ENCODE measurements around the gene HECTD3. TPM values are rescaled to one million over a fixed set of nuclear protein-coding genes. Genes with fewer than 3 reads are reported as not detected.

The HECTD3 gene
- total RNA-seq, 1 experiment from 2014 or later = 16.4 TPM

DNA sequence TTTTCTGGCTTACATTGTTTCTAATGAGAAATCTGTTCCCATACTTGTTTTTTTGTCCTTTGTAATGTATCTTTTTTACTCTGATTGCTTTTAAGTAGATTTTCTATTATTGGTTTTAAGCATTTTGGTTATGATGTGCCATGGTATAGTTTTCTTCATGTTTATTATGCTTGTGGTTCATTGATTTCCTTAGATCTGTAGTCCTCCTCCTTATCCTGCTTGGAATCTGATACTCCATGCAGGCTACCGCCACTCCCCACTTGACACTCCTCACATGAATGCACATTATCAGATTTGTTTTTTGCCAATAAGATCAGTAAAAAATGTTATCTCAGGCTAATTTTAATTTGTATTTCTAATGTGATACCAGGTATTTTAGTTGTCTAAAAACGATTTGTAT, 21.7 kb upstream of the HECTD3 start:
- Histone ChIP-seq H3K27ac (no peak overlapping the region), H3K4me3 (no peak overlapping the region), H3K4me1 (replicated peaks) (no peaks in the 10 kb centered on the region), H3K36me3 (no peaks in the 10 kb centered on the region), H3K9me3 (replicated peaks) (no peaks in the 10 kb centered on the region), H3K27me3 (replicated peaks) (no peaks in the 10 kb centered on the region)
- no peak for DNase-seq (ENCODE audit: low read depth in 1 of 2, low spot score in 2 of 2)

DNA sequence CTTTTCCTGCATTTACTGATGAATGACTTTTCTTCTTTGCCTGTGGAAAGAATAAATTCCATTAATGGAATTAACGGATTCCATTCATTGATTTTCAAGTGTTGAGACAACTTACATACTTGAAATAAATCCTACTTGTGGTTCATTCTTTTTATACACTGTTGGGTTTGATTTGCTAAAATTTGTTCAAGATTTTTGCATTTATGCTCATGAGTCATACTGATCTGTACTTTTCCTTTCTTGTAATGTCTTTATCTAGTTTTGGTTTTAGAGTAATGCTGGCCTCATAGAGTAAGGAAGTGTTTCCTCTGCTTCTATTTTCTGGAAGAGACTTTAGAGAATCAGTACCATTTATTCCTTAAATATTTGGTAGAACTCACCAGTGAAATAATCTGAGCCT, 15.3 kb upstream of the HECTD3 start:
- Histone ChIP-seq H3K4me3 (no peak overlapping the region), H3K4me1 (replicated peaks) (no peaks in the 10 kb centered on the region), H3K9me3 (replicated peaks) (0 out of 2 replicates have a peak, but pooled peaks cover 3% of the 10 kb centered on the region), H3K27me3 (replicated peaks) (no peaks in the 10 kb centered on the region), H3K36me3 (no peaks in the 10 kb centered on the region), H3K27ac (no peak overlapping the region)
- no peak for DNase-seq (ENCODE audit: low read depth in 1 of 2, low spot score in 2 of 2)

DNA sequence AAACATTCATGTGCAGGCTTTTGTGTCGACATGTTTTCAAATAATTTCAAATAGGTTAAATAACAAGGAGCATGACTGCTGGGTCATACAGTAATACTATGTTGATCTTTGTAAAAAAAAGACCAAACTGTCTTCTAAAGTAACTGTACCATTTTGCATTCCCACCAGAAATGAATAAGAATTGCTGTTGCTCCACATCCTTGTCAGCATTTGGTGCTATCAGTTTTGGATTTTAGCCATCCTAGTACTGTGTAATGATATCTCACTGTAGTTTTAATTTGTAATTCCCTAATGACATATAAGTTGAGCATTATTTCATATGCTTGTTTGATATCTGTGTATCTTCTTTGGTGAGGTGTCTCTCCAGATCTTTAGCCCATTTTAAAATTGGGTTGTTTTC, 12.5 kb upstream of the HECTD3 start:
- no peaks in the 10 kb centered on the region for H3K36me3 ChIP-seq
- H3K27ac ChIP-seq = no peak overlapping the region
- no peak for DNase-seq (ENCODE audit: low read depth in 1 of 2, low spot score in 2 of 2)
- H3K27me3 ChIP-seq (replicated peaks) = no peaks in the 10 kb centered on the region
- H3K4me3 ChIP-seq = no peak overlapping the region
- H3K4me1 ChIP-seq (replicated peaks) = no peaks in the 10 kb centered on the region
- 0 out of 2 replicates have a peak, but pooled peaks cover 3% of the 10 kb centered on the region for H3K9me3 ChIP-seq (replicated peaks)

- H3K36me3 ChIP-seq = peaks cover 19% of the 10 kb centered on the region
- DNase-seq (ENCODE audit: low read depth in 1 of 2, low spot score in 2 of 2) = peak; percentile 34 to 57
- H3K27me3 ChIP-seq (replicated peaks) = no peaks in the 10 kb centered on the region
- H3K27ac ChIP-seq = no peak overlapping the region
- H3K9me3 ChIP-seq (replicated peaks) = 0 out of 2 replicates have a peak, but pooled peaks cover 2% of the 10 kb centered on the region
- H3K4me3 ChIP-seq = no peak overlapping the region
- H3K4me1 ChIP-seq (replicated peaks) = no peaks in the 10 kb centered on the region
These were observed 7.6 kb upstream of the HECTD3 start for GRCh38 chr1:45018599-45019230.

DNA sequence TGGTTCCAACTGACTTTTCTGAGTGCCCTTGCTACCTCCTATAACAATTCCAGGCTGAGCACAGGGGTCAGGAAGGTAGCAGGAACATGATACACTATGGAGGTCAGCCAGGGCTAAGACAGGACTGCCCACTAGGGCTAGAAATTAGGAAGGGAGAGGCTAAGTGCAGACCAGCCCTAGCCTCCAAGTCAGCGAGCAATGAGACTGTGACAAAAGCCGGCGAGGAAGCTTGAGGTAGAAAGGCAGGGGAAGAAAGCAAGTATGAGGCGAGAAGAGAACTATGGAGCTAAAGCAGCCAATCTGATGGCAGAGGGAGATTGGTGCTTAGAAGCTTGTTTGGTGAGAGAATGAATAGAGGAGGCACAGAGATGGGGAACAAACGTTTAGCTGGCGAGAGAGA, 5.6 kb upstream of the HECTD3 start:
- Histone ChIP-seq H3K36me3 (peaks cover 26% of the 10 kb centered on the region), H3K4me3 (no peak overlapping the region), H3K27me3 (replicated peaks) (no peaks in the 10 kb centered on the region), H3K27ac (no peak overlapping the region), H3K4me1 (replicated peaks) (peaks cover 14% of the 10 kb centered on the region), H3K9me3 (replicated peaks) (no peaks in the 10 kb centered on the region)
- no peak for DNase-seq (ENCODE audit: low read depth in 1 of 2, low spot score in 2 of 2)

- H3K27me3 ChIP-seq (replicated peaks) = no peaks in the 10 kb centered on the region
- H3K27ac ChIP-seq = no peak overlapping the region
- no peak overlapping the region for H3K4me3 ChIP-seq
- H3K9me3 ChIP-seq (replicated peaks) = no peaks in the 10 kb centered on the region
- peaks cover 26% of the 10 kb centered on the region for H3K36me3 ChIP-seq
- DNase-seq (ENCODE audit: low read depth in 1 of 2, low spot score in 2 of 2) = no peak
- peaks cover 19% of the 10 kb centered on the region for H3K4me1 ChIP-seq (replicated peaks)
These were observed 5.1 kb upstream of the HECTD3 start for GRCh38 chr1:45016090-45016697.

- DNase-seq (ENCODE audit: low read depth in 1 of 2, low spot score in 2 of 2) = no peak
- H3K36me3 ChIP-seq = peaks cover 30% of the 10 kb centered on the region
- no peaks in the 10 kb centered on the region for H3K9me3 ChIP-seq (replicated peaks)
- H3K4me3 ChIP-seq = no peak overlapping the region
- H3K4me1 ChIP-seq (replicated peaks) = peaks cover 20% of the 10 kb centered on the region
- no peak overlapping the region for H3K27ac ChIP-seq
- H3K27me3 ChIP-seq (replicated peaks) = no peaks in the 10 kb centered on the region
These were observed 4.6 kb upstream of the HECTD3 start for GRCh38 chr1:45015683-45016082.

GRCh38 chr1:45014321-45015028, 3.4 kb upstream of the HECTD3 start:
- DNase-seq (ENCODE audit: low read depth in 1 of 2, low spot score in 2 of 2) = peak; percentile 52 to 84
- Histone ChIP-seq H3K4me1 (replicated peaks) (peaks cover 27% of the 10 kb centered on the region), H3K27me3 (replicated peaks) (no peaks in the 10 kb centered on the region), H3K9me3 (replicated peaks) (no peaks in the 10 kb centered on the region), H3K27ac (no peak overlapping the region), H3K4me3 (no peak overlapping the region), H3K36me3 (peaks cover 40% of the 10 kb centered on the region)

GRCh38 chr1:45013551-45014209, 2.6 kb upstream of the HECTD3 start:
- peaks cover 48% of the 10 kb centered on the region for H3K36me3 ChIP-seq
- H3K27ac ChIP-seq = no peak overlapping the region
- no peaks in the 10 kb centered on the region for H3K9me3 ChIP-seq (replicated peaks)
- DNase-seq (ENCODE audit: low read depth in 1 of 2, low spot score in 2 of 2) = no peak
- no peaks in the 10 kb centered on the region for H3K27me3 ChIP-seq (replicated peaks)
- no peak overlapping the region for H3K4me3 ChIP-seq
- H3K4me1 ChIP-seq (replicated peaks) = peaks cover 27% of the 10 kb centered on the region

- H3K4me3 ChIP-seq = peak overlapping the region; percentile 93
- H3K27ac ChIP-seq = peak overlapping the region; percentile 10
- peaks cover 27% of the 10 kb centered on the region for H3K4me1 ChIP-seq (replicated peaks)
- no peaks in the 10 kb centered on the region for H3K27me3 ChIP-seq (replicated peaks)
- H3K36me3 ChIP-seq = peaks cover 57% of the 10 kb centered on the region
- peak; percentile 44 to 72 for DNase-seq (ENCODE audit: low read depth in 1 of 2, low spot score in 2 of 2)
- H3K9me3 ChIP-seq (replicated peaks) = no peaks in the 10 kb centered on the region
These were observed 1.6 kb upstream of the HECTD3 start for GRCh38 chr1:45012639-45013278.

DNA sequence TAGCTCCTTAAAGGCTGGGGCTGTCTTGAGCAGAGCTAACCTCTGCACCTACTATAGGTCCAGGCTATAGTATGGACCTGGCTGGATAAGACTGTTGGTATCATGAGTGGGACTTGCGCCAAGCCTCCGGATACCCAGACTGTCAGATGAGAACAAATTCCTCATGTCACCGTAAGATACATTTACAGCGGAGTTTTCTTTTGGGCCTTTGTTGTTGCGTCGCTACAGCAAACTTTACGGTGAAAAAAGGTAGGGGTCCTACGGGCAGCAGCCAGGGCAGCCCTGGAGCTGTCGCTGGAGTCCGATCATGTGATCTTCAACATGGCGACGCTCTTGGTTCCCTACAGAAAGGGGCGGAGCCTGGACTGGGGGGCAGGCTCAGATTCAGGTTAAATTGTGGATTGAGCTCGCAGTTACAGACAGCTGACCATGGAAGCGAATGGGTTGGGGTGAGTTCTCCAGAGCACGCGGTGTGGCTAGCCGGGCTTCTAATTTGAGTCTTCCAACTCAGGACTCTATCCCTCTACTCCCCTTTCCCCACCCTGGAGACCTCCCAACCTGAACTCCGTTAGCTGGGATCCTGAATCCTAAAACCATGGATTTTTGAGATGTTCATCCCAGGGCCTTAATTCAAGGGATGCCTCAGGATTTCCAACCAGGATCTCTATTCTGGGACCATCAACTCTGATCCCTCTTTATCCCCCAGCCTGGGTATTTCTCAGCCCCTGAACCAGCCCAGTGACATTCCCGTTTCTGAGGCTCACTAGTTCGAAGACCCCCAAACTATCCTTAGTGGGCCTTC, 914 bp upstream of the HECTD3 start, which contains the start of gene UROD:
Gene UROD, plus strand, starts transcription at position 418 of the 802 bp plus-strand sequence. Its CDS starts 12 bp downstream, at position 430.
- H3K9me3 ChIP-seq (replicated peaks) = no peaks in the 10 kb centered on the region
- peak; percentile 88 to 95 for DNase-seq (ENCODE audit: low read depth in 1 of 2, low spot score in 2 of 2)
- H3K36me3 ChIP-seq = peaks cover 65% of the 10 kb centered on the region
- H3K27ac ChIP-seq = peak within 1 kb of the TSS; percentile 10
- H3K4me3 ChIP-seq = peak within 1 kb of the TSS; percentile 93
- no peaks in the 10 kb centered on the region for H3K27me3 ChIP-seq (replicated peaks)
- H3K4me1 ChIP-seq (replicated peaks) = peaks cover 27% of the 10 kb centered on the region

DNA sequence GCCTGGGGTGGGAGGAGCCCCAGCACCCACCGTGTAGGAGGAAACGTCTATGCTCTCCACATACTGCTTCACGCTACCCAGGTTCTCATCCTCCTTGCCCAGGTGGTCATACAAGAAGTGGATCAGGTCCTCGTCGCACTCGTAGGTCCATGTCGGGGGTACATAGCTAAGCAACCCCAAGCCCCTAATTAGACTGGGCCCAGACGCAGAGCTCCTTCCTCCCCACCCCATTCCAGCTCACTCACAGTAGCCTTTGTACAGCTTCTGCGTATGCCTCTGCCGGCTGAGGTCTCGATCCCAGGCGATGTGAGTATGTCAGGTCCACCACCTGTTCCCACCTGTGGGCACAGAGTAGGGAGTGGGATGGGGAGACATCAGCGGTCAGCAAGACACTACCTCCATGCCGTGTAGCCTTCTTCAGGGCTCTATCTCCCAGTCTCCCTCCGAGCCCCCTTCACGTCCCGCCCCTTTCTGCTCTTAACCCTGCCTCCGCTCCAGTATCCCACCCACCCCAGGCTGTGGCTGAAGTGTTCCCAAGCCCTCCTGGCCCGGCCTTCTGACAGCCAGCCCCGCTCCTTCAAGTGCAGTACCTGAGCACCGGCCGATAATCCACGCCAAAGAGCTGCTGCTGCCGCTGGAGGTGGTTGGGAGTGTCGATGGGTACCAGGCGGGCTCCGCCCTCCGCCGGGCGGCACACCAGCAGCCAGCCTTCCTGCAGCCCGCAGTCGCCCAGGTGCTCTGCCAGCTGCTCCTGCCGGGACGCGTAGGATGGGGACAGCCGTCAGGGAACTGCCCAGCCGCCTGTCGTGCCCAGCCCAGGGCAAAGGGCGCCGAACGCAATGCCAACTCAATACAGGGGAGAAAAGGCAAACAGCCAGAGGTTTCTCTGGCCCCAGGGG, 919 bp downstream of the HECTD3 start:
- peaks cover 27% of the 10 kb centered on the region for H3K4me1 ChIP-seq (replicated peaks)
- no peaks in the 10 kb centered on the region for H3K27me3 ChIP-seq (replicated peaks)
- peaks cover 77% of the 10 kb centered on the region for H3K36me3 ChIP-seq
- no peaks in the 10 kb centered on the region for H3K9me3 ChIP-seq (replicated peaks)
- H3K4me3 ChIP-seq = peak overlapping the region; percentile 93
- H3K27ac ChIP-seq = no peak overlapping the region
- no peak for DNase-seq (ENCODE audit: low read depth in 1 of 2, low spot score in 2 of 2)
